Stomach (tissue), 9 donors: ENCODE results near the gene ZNF595. TPM values are rescaled to one million over a fixed set of nuclear protein-coding genes. Genes with fewer than 3 reads are reported as not detected.

Experiments
- DNase-seq, 2 donors: peaks; one replicate each; pipeline versions ENCODE4 v3.0.0 to v3.0.0-alpha.2; 2013 to 2019
- H3K27ac ChIP-seq, 5 donors: fragments of 200-600 bp in 4 of 5; sonication (generic) in 4 of 5; one replicate each; pipeline ENCODE4 v1.5.1; 2013 to 2019; ENCODE audit warnings: mild to moderate bottlenecking in 1 of 5, moderate library complexity in 1 of 5
- H3K27me3 ChIP-seq, 3 donors: fragments of 200-600 bp; sonication (generic); one replicate each; pipeline ENCODE4 v1.5.1; 2017 to 2019; ENCODE audit warnings: mixed run types in 1 of 3
- H3K36me3 ChIP-seq, 4 donors: fragments of 200-600 bp; sonication (generic); 1 replicate in 3 of 4; 2 replicates in 1 of 4; pipeline ENCODE4 v1.5.1; 2016 to 2019
- H3K4me1 ChIP-seq, 4 donors: fragments of 200-600 bp; sonication (generic); one replicate each; pipeline ENCODE4 v1.5.1; 2016 to 2019
- H3K4me3 ChIP-seq, 4 donors: fragments of 200-600 bp; sonication (generic) in 3 of 4; one replicate each; pipeline ENCODE4 v1.5.1; 2016 to 2019; ENCODE audit warnings: mild to moderate bottlenecking in 1 of 4
- H3K9me3 ChIP-seq, 4 donors: fragments of 200-600 bp; sonication (generic); one replicate each; pipeline ENCODE4 v1.5.1; 2016 to 2019
- EP300 ChIP-seq: sonication (generic); formaldehyde crosslinking; IDR thresholded peaks from one replicate; pipeline ENCODE4 v1.6.1; 2017; ENCODE audit warnings: antibody characterized with exemption
- POLR2A ChIP-seq, 4 donors: fragments of 450-650 bp; IDR thresholded peaks; one replicate each; pipeline ENCODE4 v1.6.1; 2016; ENCODE audit warnings: antibody characterized with exemption in 4 of 4, control low read depth in 2 of 4, mild to moderate bottlenecking in 1 of 4, moderate library complexity in 1 of 4
- POLR2AphosphoS5 ChIP-seq, 3 donors: sonication (generic); formaldehyde crosslinking; IDR thresholded peaks; one replicate each; pipeline ENCODE4 v1.6.1; 2016; ENCODE audit warnings: antibody characterized with exemption in 3 of 3
- WGBS, 5 donors: extraction: QIAGEN DNeasy Blood & Tissue Kit in 3 of 5; methylation state at CpG; one replicate each; pipeline versions ENCODE4 v1.1.5 to v1.1.7; 2013 to 2018; 5-methylcytosine and 5-hydroxymethylcytosine counted together
- intact Hi-C: fragments of 100-400 bp; cut with DNase I; formaldehyde crosslinking; loops from one replicate; pipeline ENCODE4 v1.15.1; 2023; ENCODE audit warnings: low total_unique reads
- polyA plus RNA-seq, 3 donors: library from polyadenylated mRNA; stranded (reverse); fragments of 200-250 nt; gene quantifications; one replicate each; pipeline ENCODE4 v1.2.3, GENCODE V29; 2013
- total RNA-seq, 5 donors: library from RNA; depleted of rRNA; stranded (reverse); fragments of >200 nt; gene quantifications; one replicate each; pipeline versions ENCODE4 v1.1.0 to v1.2.3, GENCODE V29; 2014 to 2016
- TF ChIP-seq, protein P1 (sequence below), 7 experiments: fragments of 450-650 bp in 4 of 7; fragments of 200-600 bp in 3 of 7; sonication (generic) in 3 of 7; IDR thresholded peaks; one replicate each; pipeline ENCODE4 v1.5.1; 2016 to 2019; ENCODE audit warnings: antibody characterized with exemption in 7 of 7, control low read depth in 2 of 7, mild to moderate bottlenecking in 1 of 7
- donor health status: healthy with polysubstance abuse.
- donor health status: Bipolar disorder and iron deficiency.
- donor health status: healthy.

ZNF595 gene
- total and polyA plus RNA-seq, 8 donors, result 4.5 to 58.3 (median 9.1) TPM

DNA sequence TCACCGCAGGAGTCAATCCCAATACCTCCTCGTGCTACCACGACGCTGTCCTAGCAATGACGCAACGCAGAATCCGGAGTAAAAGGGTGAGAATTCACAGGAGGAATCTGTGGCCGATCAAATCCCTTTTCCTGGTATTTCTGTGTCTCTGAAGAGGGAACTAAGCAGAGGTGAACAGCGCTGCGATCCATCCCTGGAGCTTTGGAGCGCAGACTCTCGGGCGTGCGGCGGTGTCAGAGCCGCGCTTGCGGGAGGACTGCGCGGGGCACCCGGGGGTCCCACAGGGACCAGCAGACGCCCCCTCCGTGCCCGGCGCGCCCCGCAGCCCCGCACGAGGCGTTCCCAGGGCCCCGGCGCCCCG is 53.9 kb downstream of the ZNF595 start:
- Histone ChIP-seq H3K27me3 (peaks cover 14 to 56% (median 45%) of the 10 kb centered on the region in 3 donors), H3K4me3 (peak overlapping the region; percentile 31 to 40 (median 36)), H3K27ac (no peak overlapping the region), H3K36me3 (peaks cover 0 to 17% (median 0%) of the 10 kb centered on the region in 4 donors), H3K9me3 (peaks cover 21 to 99% (median 85%) of the 10 kb centered on the region in 4 donors), H3K4me1 (peaks cover 0 to 15% (median 5%) of the 10 kb centered on the region in 4 donors)
- TF ChIP-seq, protein P1, sequence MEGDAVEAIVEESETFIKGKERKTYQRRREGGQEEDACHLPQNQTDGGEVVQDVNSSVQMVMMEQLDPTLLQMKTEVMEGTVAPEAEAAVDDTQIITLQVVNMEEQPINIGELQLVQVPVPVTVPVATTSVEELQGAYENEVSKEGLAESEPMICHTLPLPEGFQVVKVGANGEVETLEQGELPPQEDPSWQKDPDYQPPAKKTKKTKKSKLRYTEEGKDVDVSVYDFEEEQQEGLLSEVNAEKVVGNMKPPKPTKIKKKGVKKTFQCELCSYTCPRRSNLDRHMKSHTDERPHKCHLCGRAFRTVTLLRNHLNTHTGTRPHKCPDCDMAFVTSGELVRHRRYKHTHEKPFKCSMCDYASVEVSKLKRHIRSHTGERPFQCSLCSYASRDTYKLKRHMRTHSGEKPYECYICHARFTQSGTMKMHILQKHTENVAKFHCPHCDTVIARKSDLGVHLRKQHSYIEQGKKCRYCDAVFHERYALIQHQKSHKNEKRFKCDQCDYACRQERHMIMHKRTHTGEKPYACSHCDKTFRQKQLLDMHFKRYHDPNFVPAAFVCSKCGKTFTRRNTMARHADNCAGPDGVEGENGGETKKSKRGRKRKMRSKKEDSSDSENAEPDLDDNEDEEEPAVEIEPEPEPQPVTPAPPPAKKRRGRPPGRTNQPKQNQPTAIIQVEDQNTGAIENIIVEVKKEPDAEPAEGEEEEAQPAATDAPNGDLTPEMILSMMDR (IDR thresholded peaks at IDR 0.05), result no peak
- no peak for TF ChIP-seq POLR2A (IDR thresholded peaks at IDR 0.05)
- 15 to 39% (median 20%) methylated on average over 8 to 33 of the region's 33 CpGs for WGBS, 5 donors
- no peak for DNase-seq
- intact Hi-C loops, result no loop called here

DNA sequence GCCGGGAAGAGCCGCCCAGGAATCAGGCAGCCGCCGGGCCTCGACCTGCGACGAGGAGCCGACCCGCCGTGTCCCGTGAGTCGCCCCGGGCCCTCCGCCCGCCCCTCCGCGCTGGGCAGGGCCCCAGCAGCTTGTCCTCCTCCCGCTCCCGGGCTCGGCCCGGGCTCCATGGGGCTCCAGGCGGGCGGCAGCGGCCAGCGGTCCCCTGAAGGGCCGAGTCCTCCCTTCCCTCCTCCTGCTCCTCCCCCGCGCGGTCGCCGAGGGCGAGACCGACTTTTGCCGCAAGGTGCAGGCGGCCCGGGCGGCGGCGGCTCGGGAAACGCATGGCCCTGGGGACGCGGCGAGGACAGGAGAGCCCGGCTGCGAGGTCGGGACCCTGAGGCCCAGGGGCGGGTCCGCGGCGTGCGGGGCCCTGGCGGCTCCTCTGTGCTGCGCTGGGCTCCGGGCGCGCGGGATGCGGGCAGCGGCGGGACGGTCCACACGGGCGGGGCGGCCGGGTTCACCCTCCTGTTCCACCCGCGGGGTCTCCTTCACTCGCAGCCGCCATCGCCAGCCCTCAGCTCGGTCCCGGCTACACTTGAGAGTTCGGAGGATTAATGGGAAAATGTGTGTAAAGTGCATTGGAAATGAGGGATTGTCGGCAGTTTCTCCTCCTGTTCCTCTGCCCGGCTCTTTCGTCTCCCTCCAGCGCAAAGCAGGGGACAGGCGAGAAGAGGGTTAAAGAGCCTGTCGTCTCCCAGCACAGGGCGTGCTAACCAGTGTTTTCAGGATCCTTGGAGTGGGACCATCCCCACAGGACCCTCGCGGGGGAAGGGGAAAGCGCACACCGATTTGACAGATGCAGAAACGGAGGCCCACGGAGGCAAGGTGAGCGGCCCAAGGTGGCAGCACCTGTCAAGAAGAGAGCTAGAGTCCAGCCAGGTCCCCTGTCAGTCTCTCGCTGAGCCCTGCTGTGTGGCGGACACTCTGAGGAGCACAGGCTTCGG is 54.6 kb downstream of the ZNF595 start:
- TF ChIP-seq EP300, result no peak
- TF ChIP-seq, protein P1 (IDR thresholded peaks at IDR 0.05), result no peak
- Histone ChIP-seq H3K4me1 (peaks cover 0 to 15% (median 5%) of the 10 kb centered on the region in 4 donors), H3K36me3 (peaks cover 0 to 17% (median 0%) of the 10 kb centered on the region in 4 donors), H3K27ac (no peak overlapping the region), H3K27me3 (peaks cover 14 to 57% (median 45%) of the 10 kb centered on the region in 3 donors), H3K4me3 (peak overlapping the region; percentile 31 to 40 (median 36)), H3K9me3 (peaks cover 19 to 99% (median 85%) of the 10 kb centered on the region in 4 donors)
- intact Hi-C loops, result no loop called here
- 7 to 13% (median 11%) methylated on average over 34 to 91 of the region's 91 CpGs for WGBS, 5 donors
- peak in 1 of 2 donors; percentile 32 for DNase-seq

- H3K4me1 ChIP-seq, result peaks cover 0 to 6% (median 2%) of the 10 kb centered on the region in 4 donors
- 47 to 79% (median 68%) methylated on average over 1 of the region's 1 CpG for WGBS, 5 donors
Observed at GRCh38 chr4:112771-113170, 59.6 kb downstream of the ZNF595 start.

DNA sequence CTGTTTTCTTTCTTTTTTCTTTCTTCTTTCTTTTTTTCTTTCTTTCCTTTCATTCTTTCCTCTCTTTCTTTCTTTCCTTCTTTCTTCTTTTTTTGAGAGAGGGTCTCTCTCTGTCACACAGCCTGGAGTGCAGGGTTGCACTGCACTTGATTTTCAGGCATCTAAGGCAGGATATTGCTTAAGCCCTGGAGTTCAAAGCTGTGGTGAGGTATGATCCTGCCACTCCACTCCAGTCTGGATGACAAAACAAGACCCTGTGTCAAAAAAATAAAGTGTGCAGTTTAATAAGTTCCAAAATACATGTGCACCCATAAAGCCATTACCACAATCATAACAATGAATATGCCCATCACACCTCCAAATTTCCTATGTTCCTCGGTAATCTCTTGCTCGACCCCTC is 60.6 kb downstream of the ZNF595 start:
- intact Hi-C loops, result no loop called here
- Histone ChIP-seq H3K27me3 (peaks cover 0 to 23% (median 11%) of the 10 kb centered on the region in 3 donors), H3K4me3 (no peak overlapping the region), H3K4me1 (no peaks in the 10 kb centered on the region), H3K9me3 (peaks cover 0 to 54% (median 41%) of the 10 kb centered on the region in 4 donors), H3K27ac (no peak overlapping the region), H3K36me3 (no peaks in the 10 kb centered on the region)
- 78 to 93% (median 89%) methylated on average over 2 of the region's 2 CpGs for WGBS, 5 donors
- DNase-seq, result no peak
- TF ChIP-seq EP300, result no peak
- no peak for TF ChIP-seq POLR2AphosphoS5 (IDR thresholded peaks at IDR 0.05)

More at GRCh38 chr4:112771-113170, 59.6 kb downstream of the ZNF595 start:
- intact Hi-C loops, result no loop called here
- TF ChIP-seq POLR2AphosphoS5 (IDR thresholded peaks at IDR 0.05), result no peak
- no peak for TF ChIP-seq EP300
- TF ChIP-seq, protein P1 (IDR thresholded peaks at IDR 0.05), result no peak
- no peak for TF ChIP-seq POLR2A (IDR thresholded peaks at IDR 0.05)
- Histone ChIP-seq H3K27ac (no peak overlapping the region), H3K4me3 (no peak overlapping the region), H3K27me3 (peaks cover 6 to 32% (median 20%) of the 10 kb centered on the region in 3 donors), H3K9me3 (peaks cover 4 to 63% (median 51%) of the 10 kb centered on the region in 4 donors), H3K36me3 (peaks cover 0 to 8% (median 0%) of the 10 kb centered on the region in 4 donors)
- no peak for DNase-seq
